Neural cell (in vitro differentiated cells): ENCODE data around the gene GIMD1. TPM values are rescaled to one million over a fixed set of nuclear protein-coding genes. Genes with fewer than 3 reads are reported as not detected.

Experiments used
- H2AFZ ChIP-seq: fragments of 200-600, 300-800 bp; sonication (generic), shearing (Covaris generic); 2 replicates; pipeline ENCODE4 v1.6.0; 2014; ENCODE audit warnings: low read depth, mild to moderate bottlenecking, antibody characterized with exemption, low read length, moderate library complexity
- H3F3A ChIP-seq: fragments of 200-600 bp; shearing (Covaris generic); 2 replicates; pipeline ENCODE4 v1.6.1; 2016; ENCODE audit warnings: mild to moderate bottlenecking, moderate library complexity, mixed read lengths, antibody characterized with exemption, low read length; ENCODE audit not compliant: insufficient read depth, poor library complexity, severe bottlenecking
- H3K27ac ChIP-seq: fragments of 200-600, 300-800 bp; sonication (generic), shearing (Covaris generic); 2 replicates; pipeline ENCODE4 v1.5.1; 2014; ENCODE audit warnings: mild to moderate bottlenecking, low read length, moderate library complexity
- H3K27me3 ChIP-seq: fragments of 300-800, 200-600 bp; sonication (generic), shearing (Covaris generic); 2 replicates; pipeline ENCODE4 v1.6.0; 2014; ENCODE audit warnings: mild to moderate bottlenecking, low read depth, low read length, moderate library complexity; ENCODE audit not compliant: insufficient read depth
- H3K36me3 ChIP-seq: fragments of 300-800, 200-600 bp; sonication (generic), shearing (Covaris generic); 2 replicates; pipeline ENCODE4 v1.5.1; 2014; ENCODE audit warnings: mild to moderate bottlenecking, antibody characterized with exemption, low read length, moderate library complexity; ENCODE audit not compliant: insufficient read depth
- H3K4me2 ChIP-seq: fragments of 300-800, 200-600 bp; sonication (generic), shearing (Covaris generic); 2 replicates; pipeline ENCODE4 v1.6.0; 2014; ENCODE audit warnings: mild to moderate bottlenecking, low read length
- H3K4me3 ChIP-seq: fragments of 300-800, 200-600 bp; sonication (generic), shearing (Covaris generic); 2 replicates; pipeline ENCODE4 v1.5.1; 2014; ENCODE audit warnings: mild to moderate bottlenecking, low read length, moderate library complexity
- H3K79me2 ChIP-seq: fragments of 200-600 bp; shearing (Covaris generic); replicated peaks from 2 replicates; pipeline ENCODE4 v1.6.0; 2014; ENCODE audit warnings: mild to moderate bottlenecking, low read length, moderate library complexity; ENCODE audit not compliant: insufficient read depth
- H3K9ac ChIP-seq: fragments of 300-800, 200-600 bp; sonication (generic), shearing (Covaris generic); 2 replicates; pipeline ENCODE4 v1.6.1; 2016; ENCODE audit warnings: mild to moderate bottlenecking, low read length, mixed read lengths
- H3K9me2 ChIP-seq: fragments of 200-600 bp; shearing (Covaris generic); 2 replicates; pipeline ENCODE4 v1.6.1; 2016; ENCODE audit warnings: mild to moderate bottlenecking, low read length, mixed read lengths; ENCODE audit not compliant: insufficient read depth
- H3K9me3 ChIP-seq: fragments of 200-600, 300-800 bp; sonication (generic), shearing (Covaris generic); 2 replicates; pipeline ENCODE4 v1.6.1; 2016; ENCODE audit warnings: mild to moderate bottlenecking, mixed run types, low read length, moderate library complexity, mixed read lengths
- H4K20me1 ChIP-seq: fragments of 200-600 bp; shearing (Covaris generic); 2 replicates; pipeline ENCODE4 v1.6.1; 2016; ENCODE audit warnings: mild to moderate bottlenecking, mixed run types; ENCODE audit not compliant: insufficient read depth
- EP300 ChIP-seq: fragments of 450-650 bp; conservative IDR thresholded peaks from 2 replicates; pipeline ENCODE4 v1.6.1; 2014; ENCODE audit warnings: antibody characterized with exemption, mild to moderate bottlenecking, moderate library complexity; ENCODE audit not compliant: poor library complexity, severe bottlenecking
- EZH2 ChIP-seq: fragments of 200-600, 300-800 bp; shearing (Covaris generic), sonication (generic); IDR thresholded peaks from 2 replicates; pipeline ENCODE4 v1.6.1; 2014; ENCODE audit warnings: antibody characterized with exemption, low read length, borderline replicate concordance, mild to moderate bottlenecking; ENCODE audit not compliant: insufficient read depth, poor library complexity, severe bottlenecking
- MXI1 ChIP-seq: fragments of 450-650 bp; conservative IDR thresholded peaks from 2 replicates; pipeline ENCODE4 v1.6.1; 2014; ENCODE audit warnings: antibody characterized with exemption, mild to moderate bottlenecking; ENCODE audit not compliant: poor library complexity, severe bottlenecking
- POLR2AphosphoS5 ChIP-seq: IDR thresholded peaks from 2 replicates; pipeline ENCODE4 v1.6.1; 2012
- RAD21 ChIP-seq: fragments of 450-650 bp; conservative IDR thresholded peaks from 2 replicates; pipeline ENCODE4 v1.6.1; 2014; ENCODE audit warnings: antibody characterized with exemption, mild to moderate bottlenecking, moderate library complexity
- REST ChIP-seq: IDR thresholded peaks from 2 replicates; pipeline ENCODE4 v1.6.1; 2012; ENCODE audit warnings: borderline replicate concordance
- SMC3 ChIP-seq: fragments of 450-650 bp; conservative IDR thresholded peaks from 2 replicates; pipeline ENCODE4 v1.6.1; 2014; ENCODE audit warnings: antibody characterized with exemption, mild to moderate bottlenecking, moderate library complexity; ENCODE audit not compliant: poor library complexity
- TAF1 ChIP-seq: IDR thresholded peaks from 2 replicates; pipeline ENCODE4 v1.6.1; 2012; ENCODE audit warnings: low read depth
- polyA plus RNA-seq: library from polyadenylated mRNA; depleted of rRNA; stranded (reverse); fragments of >200 nt; gene quantifications from 2 replicates; pipeline ENCODE4 v1.2.3, GENCODE V29; 2014
- TF ChIP-seq, protein P1 (sequence below): fragments of 450-650 bp; IDR thresholded peaks from 2 replicates; pipeline ENCODE4 v1.5.1; 2014; ENCODE audit warnings: antibody characterized with exemption, mild to moderate bottlenecking, moderate library complexity; ENCODE audit not compliant: poor library complexity, severe bottlenecking

The GIMD1 gene
- polyA plus RNA-seq, 1 donor from 2014 or later, result not detected

- Histone ChIP-seq H3K4me2 (no peak overlapping the region), H3F3A (peaks cover 6% of the 10 kb centered on the region), H3K27ac (no peak overlapping the region), H3K27me3 (no peaks in the 10 kb centered on the region), H3K9ac (no peak overlapping the region), H3K9me2 (no peaks in the 10 kb centered on the region), H3K9me3 (no peaks in the 10 kb centered on the region), H3K79me2 (peaks cover 54% of the 10 kb centered on the region), H3K4me3 (no peak overlapping the region), H4K20me1 (no peaks in the 10 kb centered on the region), H2AFZ (no peak overlapping the region), H3K36me3 (no peaks in the 10 kb centered on the region)
- TF ChIP-seq RAD21, result no peak
- TF ChIP-seq EZH2, result no peak
- no peak for TF ChIP-seq TAF1
- TF ChIP-seq POLR2AphosphoS5, result no peak
- no peak for TF ChIP-seq REST
- no peak for TF ChIP-seq SMC3
- TF ChIP-seq EP300, result no peak
- TF ChIP-seq MXI1, result no peak
- TF ChIP-seq, protein P1, sequence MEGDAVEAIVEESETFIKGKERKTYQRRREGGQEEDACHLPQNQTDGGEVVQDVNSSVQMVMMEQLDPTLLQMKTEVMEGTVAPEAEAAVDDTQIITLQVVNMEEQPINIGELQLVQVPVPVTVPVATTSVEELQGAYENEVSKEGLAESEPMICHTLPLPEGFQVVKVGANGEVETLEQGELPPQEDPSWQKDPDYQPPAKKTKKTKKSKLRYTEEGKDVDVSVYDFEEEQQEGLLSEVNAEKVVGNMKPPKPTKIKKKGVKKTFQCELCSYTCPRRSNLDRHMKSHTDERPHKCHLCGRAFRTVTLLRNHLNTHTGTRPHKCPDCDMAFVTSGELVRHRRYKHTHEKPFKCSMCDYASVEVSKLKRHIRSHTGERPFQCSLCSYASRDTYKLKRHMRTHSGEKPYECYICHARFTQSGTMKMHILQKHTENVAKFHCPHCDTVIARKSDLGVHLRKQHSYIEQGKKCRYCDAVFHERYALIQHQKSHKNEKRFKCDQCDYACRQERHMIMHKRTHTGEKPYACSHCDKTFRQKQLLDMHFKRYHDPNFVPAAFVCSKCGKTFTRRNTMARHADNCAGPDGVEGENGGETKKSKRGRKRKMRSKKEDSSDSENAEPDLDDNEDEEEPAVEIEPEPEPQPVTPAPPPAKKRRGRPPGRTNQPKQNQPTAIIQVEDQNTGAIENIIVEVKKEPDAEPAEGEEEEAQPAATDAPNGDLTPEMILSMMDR, result no peak
These were observed 56.2 kb downstream of the GIMD1 start for GRCh38 chr4:106312377-106312776.

Other genes starting within 250 kb of the GIMD1 start
- gene TBCK, start 52.6 kb downstream of the GIMD1 start, polyA plus RNA-seq, result 53.8 and 55.0 TPM in 2 replicates
- gene AIMP1, start 52.2 kb downstream of the GIMD1 start, polyA plus RNA-seq, result 46.5 and 52.1 TPM in 2 replicates